T-helper 1 cell (primary cell): Measurements from ENCODE around the gene SCN5A.

Experiments used
- DNase-seq, 5 donors: peaks; one replicate each; pipeline ENCODE4 v3.0.0-alpha.2; 2012 to 2020

The SCN5A gene

DNA sequence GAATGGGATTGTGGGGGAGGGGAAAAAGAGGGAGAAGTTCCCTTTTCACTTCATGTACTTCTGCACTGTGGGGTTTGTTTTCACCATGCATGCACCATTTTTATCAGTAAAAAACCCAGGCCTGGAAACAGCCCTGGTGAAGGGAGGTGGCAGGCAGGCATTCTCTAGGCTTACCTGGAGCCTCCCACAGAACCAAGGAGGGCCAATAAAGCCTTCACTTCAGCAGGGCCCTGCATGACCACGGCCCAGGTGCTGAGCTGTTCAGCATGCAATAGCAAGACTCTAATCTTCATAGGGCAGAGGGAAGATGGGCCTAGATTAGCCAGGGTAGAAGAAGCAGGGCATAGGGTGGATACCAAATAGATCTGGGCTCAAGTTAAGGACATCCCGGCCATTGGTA, 49.6 kb downstream of the SCN5A start:
- DNase-seq: no peak

- DNase-seq: no peak
These were observed 50.7 kb downstream of the SCN5A start for GRCh38 chr3:38598791-38599190.

GRCh38 chr3:38597502-38598060, 51.9 kb downstream of the SCN5A start:
- no peak for DNase-seq

- DNase-seq: no peak
These were observed 54.1 kb downstream of the SCN5A start for GRCh38 chr3:38595393-38595792.

GRCh38 chr3:38590521-38590920, 59.0 kb downstream of the SCN5A start:
- no peak for DNase-seq

- no peak for DNase-seq
These were observed 60.2 kb downstream of the SCN5A start for GRCh38 chr3:38588995-38589937.

DNA sequence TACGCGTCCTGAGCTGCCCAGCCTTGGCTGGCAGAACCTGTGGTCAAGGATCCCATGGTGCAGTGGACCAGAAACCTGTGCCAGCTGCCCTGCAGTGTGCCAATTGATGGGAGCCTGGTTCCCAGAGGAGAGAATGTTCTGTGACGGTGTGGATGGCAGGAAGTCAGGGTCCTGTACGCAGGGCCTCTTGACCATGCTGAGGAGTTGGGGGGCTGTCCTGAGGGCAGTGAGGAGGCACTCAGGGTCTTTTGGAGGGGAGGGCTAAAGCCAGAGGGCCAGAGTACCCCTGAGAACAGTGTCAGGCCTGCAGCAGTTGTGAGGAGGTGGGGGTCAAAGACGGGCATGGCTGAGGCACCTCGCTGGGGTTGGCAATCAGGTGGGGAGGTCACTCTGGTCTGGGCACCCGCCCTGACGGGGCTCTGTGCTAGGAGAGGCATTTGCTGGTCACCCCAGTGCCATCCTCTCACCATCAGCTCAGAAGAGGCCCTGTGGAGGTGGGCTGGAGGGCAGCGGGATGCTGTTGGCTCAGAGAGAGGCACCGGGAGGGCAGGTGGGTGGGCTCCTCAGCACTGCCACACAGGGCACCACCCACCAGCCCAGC, 61.0 kb downstream of the SCN5A start:
- no peak for DNase-seq

GRCh38 chr3:38587548-38588131, 61.8 kb downstream of the SCN5A start:
- DNase-seq: peak in 1 of 5 donors; percentile 3

GRCh38 chr3:38586546-38587520, 62.7 kb downstream of the SCN5A start:
- DNase-seq: peak in 1 of 5 donors; percentile 5

GRCh38 chr3:38585791-38586420, 63.6 kb downstream of the SCN5A start:
- DNase-seq: no peak

- no peak for DNase-seq
These were observed 65.8 kb downstream of the SCN5A start for GRCh38 chr3:38583688-38584087.

- DNase-seq: no peak
These were observed 66.4 kb downstream of the SCN5A start for GRCh38 chr3:38582941-38583645.

- no peak for DNase-seq
These were observed 67.2 kb downstream of the SCN5A start for GRCh38 chr3:38582316-38582715.

DNA sequence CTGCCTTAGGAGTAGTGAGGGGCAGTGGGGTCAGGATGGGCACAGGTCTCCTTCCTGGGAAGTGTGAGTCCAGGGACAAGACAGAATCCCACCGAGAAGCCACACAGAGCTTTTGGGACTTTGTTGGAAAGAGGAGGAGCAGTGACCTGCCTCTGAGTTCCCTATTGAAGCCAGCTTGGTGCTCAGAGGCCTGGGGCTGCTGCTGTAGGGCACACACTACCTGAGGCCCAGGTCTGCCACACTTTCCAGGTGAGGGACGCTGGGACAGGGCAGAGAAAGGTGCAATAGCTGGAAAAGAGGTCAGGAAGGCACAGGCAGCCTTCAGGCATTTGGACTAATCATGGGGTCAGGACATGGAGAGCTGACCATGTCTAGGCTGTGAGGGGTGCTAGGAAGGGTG, 67.7 kb downstream of the SCN5A start:
- no peak for DNase-seq

DNA sequence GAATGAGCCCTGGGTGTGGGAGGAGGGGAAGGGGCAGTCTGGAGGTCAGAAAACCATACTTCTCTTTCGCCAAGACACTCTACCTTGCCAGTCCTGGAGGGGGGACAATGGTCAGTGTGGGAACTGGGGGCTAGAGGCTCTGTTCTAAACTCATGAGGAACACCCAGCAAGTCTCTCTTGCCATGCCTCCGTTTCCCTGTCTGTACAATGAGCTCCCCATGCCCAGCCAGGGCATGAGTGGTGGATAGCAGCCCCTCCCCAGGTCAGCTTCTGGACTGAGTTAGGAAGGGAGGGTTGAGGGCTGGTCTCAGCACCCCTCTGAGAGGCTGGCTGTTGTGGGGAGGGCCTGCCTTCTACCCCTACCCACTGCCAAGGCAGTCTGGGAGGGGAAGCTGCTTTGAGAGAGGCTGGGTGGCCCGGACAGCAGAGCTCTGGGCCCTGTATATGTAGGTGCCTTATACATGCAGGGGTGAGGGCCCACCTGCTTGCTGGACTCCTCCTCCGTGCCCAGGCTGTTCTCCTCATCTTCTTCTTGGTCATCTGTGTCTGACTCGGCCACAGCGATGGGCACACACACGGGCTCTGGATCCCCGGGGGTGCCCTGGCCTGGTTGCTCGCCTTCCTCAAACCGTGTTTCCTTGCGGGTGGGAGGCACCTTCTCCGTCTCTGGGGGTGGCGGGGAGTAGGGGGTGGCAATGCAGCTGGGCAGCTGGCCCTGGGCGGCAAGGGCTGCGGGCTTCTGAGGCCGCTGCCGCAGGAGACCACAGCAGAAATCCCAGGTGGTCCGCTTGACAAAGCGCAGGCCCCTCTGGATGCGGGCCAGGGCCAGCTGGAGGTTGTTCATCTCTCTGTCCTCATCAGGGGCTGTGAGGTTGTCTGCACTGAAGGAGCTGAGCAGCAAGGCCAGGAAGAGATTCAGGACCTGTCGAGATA, 68.8 kb downstream of the SCN5A start:
- DNase-seq: no peak

DNA sequence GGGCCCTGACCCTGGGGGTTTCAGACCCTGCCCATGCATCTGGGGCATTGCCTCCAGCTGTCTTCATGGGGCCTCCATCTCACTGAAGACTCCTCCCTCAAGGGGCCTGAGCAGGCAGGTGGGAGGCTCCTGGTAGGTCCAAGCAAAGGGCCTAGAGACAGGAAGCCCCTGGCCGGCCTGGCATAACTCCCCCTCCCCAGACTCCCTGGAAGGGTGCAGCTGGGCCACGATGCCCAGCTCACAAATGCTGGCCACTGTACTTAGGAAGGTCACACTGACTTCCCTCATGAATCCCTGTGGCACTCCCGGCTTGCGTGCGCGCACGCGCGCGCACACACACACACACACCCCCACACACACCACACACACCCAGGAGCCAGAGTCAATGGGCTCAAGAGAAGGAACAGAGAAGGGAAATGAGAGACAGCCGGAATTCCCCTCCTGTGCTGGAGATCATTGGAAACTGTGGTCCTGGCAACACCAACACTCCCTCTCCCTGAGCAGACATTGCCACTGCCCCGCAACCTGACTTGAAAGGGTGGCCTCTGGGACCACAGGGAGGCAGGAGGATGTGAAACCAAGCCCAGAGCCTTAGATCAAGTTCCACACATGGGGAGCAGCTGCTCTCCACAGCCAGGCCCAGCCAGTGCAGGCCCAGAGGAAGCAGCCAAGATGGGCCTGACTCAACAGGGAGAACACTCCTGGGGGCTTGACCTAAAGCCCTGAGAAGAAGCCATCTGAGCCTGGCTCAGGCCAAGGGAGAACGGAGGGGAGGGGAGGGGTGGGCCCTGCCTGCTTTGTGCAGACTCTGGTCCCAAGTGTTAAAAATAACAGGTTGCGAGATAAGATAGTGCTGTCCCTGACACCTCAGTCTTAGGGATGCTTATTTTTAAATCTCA, 69.7 kb downstream of the SCN5A start:
- no peak for DNase-seq

- no peak for DNase-seq
These were observed 70.3 kb downstream of the SCN5A start for GRCh38 chr3:38579141-38579540.

DNA sequence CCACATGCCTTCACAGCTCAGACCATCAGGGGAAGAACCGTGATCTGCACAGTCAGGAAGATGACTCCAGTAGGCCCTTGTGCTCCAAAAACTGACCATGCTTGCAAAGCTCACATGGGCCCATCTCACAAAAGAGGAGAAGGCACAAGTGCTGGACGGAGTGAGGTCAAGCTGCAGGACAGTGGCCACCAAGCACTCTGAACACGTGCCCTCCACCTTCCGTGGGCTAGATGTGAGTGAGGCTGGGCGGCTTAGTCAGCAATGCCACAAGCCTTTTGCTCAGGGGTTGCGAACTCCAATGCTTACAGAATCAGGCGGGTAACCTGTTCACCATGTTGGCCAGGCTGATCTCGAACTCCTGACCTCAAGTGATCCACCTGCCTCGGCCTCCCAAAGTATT, 70.9 kb downstream of the SCN5A start:
- DNase-seq: no peak

GRCh38 chr3:38578081-38578475, 71.4 kb downstream of the SCN5A start:
- no peak for DNase-seq
